HepG2 (cell line): ENCODE data around the gene MSI2. TPM values are rescaled to one million over a fixed set of nuclear protein-coding genes. Genes with fewer than 3 reads are reported as not detected.

Experiments used
- ATAC-seq: fragments of 200-7000 bp; cut with Tn5 transposase; 3 replicates; pipeline ENCODE4 v1.9.1; 2020; ENCODE audit warnings: mild to moderate bottlenecking, moderate library complexity
- BruUV-seq: library from RNA; stranded (reverse); fragments of 400-500 nt; replicated peaks from 2 replicates; lab custom pipeline; 2021; lab: Mats Ljungman, UMichigan
- CTCF ChIA-PET: fragments of 300-600 bp; formaldehyde crosslinking; extraction: SDS; loops from one replicate; lab custom pipeline; 2021; ENCODE audit warnings: low total read pairs, inconsistent platforms, low intra/inter-chr PET ratio; lab: Yijun Ruan, JAX
- POLR2A ChIA-PET: fragments of 350-600 bp; sonication (Branson Sonifier 250); formaldehyde crosslinking; loops from one replicate; lab custom pipeline; 2020; ENCODE audit warnings: antibody characterized with exemption, inconsistent platforms; lab: Yijun Ruan, JAX
- DNase-seq: peaks from one replicate; pipeline ENCODE4 v3.0.0-alpha.2; 2015; ENCODE audit warnings: low spot score
- FAIRE-seq: peaks from 3 replicates; lab custom pipeline; 2011; peaks lifted over from hg19 to GRCh38; lab: Jason Lieb, UNC
- H2AFZ ChIP-seq: one replicate; pipeline ENCODE4 v1.6.1; 2011; ENCODE audit warnings: low read length, inconsistent platforms
- H3K27ac ChIP-seq: fragments of 300-600 bp; 3 replicates; pipeline ENCODE4 v1.8.0; 2011; ENCODE audit warnings: mixed run types, mild to moderate bottlenecking, mixed read lengths, low read length, inconsistent platforms; ENCODE audit not compliant: insufficient read depth; ENCODE audit errors: extremely low read length
- H3K27me3 ChIP-seq, 2 experiments: fragments of 200-600 bp in 1 of 2; 2 replicates in 1 of 2; 3 replicates in 1 of 2; pipeline versions ENCODE4 v1.6.0 to v1.8.0; 2011; ENCODE audit warnings: low read length in 2 of 2, mild to moderate bottlenecking in 2 of 2, moderate library complexity in 2 of 2, inconsistent platforms in 1 of 2; ENCODE audit not compliant: insufficient read depth in 2 of 2, control insufficient read depth in 1 of 2
- H3K36me3 ChIP-seq, 2 experiments: fragments of 200-600 bp in 1 of 2; replicated peaks in 1 of 2; 2 replicates in 1 of 2; 3 replicates in 1 of 2; pipeline versions ENCODE4 v1.5.1 to v1.8.0; 2011; ENCODE audit warnings: low read length in 2 of 2, inconsistent platforms in 1 of 2; ENCODE audit not compliant: insufficient read depth in 2 of 2, control insufficient read depth in 1 of 2
- H3K4me1 ChIP-seq: 2 replicates; pipeline ENCODE4 v1.5.1; 2012; ENCODE audit warnings: low read length, inconsistent platforms; ENCODE audit not compliant: insufficient read depth
- H3K4me2 ChIP-seq: 2 replicates; pipeline ENCODE4 v1.6.0; 2011; ENCODE audit warnings: low read depth, low read length, inconsistent platforms
- H3K4me3 ChIP-seq, 3 experiments: fragments of 200-600 bp in 1 of 3; sonication (generic), shearing (Covaris generic) in 1 of 3; replicated peaks in 1 of 3; 2 replicates each; pipeline ENCODE4 v1.5.1; 2011 to 2016; ENCODE audit warnings: low read length in 3 of 3, inconsistent platforms in 2 of 3, low read depth in 2 of 3, mild to moderate bottlenecking in 2 of 3, control low read depth in 1 of 3, mixed read lengths in 1 of 3; ENCODE audit not compliant: insufficient read depth in 1 of 3
- H3K79me2 ChIP-seq: one replicate; pipeline ENCODE4 v1.6.1; 2011; ENCODE audit warnings: low read length, inconsistent platforms; ENCODE audit not compliant: insufficient read depth
- H3K9ac ChIP-seq: 2 replicates; pipeline ENCODE4 v1.6.0; 2011; ENCODE audit warnings: mild to moderate bottlenecking, low read depth, low read length, inconsistent platforms; ENCODE audit not compliant: insufficient read depth
- H3K9me3 ChIP-seq: 2 replicates; pipeline ENCODE4 v1.5.1; 2012; ENCODE audit warnings: mild to moderate bottlenecking, low read length
- H4K20me1 ChIP-seq: 2 replicates; pipeline ENCODE4 v1.6.0; 2011; ENCODE audit warnings: inconsistent platforms, mild to moderate bottlenecking, low read length, moderate library complexity; ENCODE audit not compliant: insufficient read depth
- RCOR2 ChIP-seq: IDR thresholded peaks from 2 replicates; pipeline ENCODE4 v1.6.1; 2016; ENCODE audit warnings: missing biosample characterization, missing genetic modification reagents
- SOX5 ChIP-seq: IDR thresholded peaks from 2 replicates; pipeline ENCODE4 v1.6.1; 2016; ENCODE audit warnings: borderline replicate concordance
- ZNF30 ChIP-seq: sonication (generic); formaldehyde crosslinking; IDR thresholded peaks from 2 replicates; pipeline ENCODE4 v1.5.0; 2020; ENCODE audit warnings: mild to moderate bottlenecking, missing genetic modification reagents
- ZNF317 ChIP-seq: sonication (generic); formaldehyde crosslinking; IDR thresholded peaks from 2 replicates; pipeline ENCODE4 v1.5.0; 2020; ENCODE audit warnings: mild to moderate bottlenecking, missing genetic modification reagents
- WGBS: methylation state at CpG from one replicate; pipeline ENCODE4 v1.1.6; 2017; ENCODE audit warnings: low lambda C conversion rate; 5-methylcytosine and 5-hydroxymethylcytosine counted together
- in situ Hi-C: cut with HindIII; loops from 2 replicates; pipeline ENCODE4 v1.10.0; 2017; ENCODE audit warnings: low pct_unique_long_range_greater_than_20kb; ENCODE audit not compliant: extremely low pct_ligation_motif_present
- intact Hi-C: fragments of 100-400 bp; cut with micrococcal nuclease; formaldehyde crosslinking; loops from one replicate; pipeline ENCODE4 v1.10.0; 2022; ENCODE audit not compliant: unreplicated experiment
- polyA plus RNA-seq, 8 experiments: library from polyadenylated mRNA; depleted of rRNA in 3 of 8; stranded (reverse) in 7 of 8; unstranded in 1 of 8; fragments of >200 nt; fragmentation: Illumina TruSeq in 4 of 8; extraction: Trizol in 4 of 8; gene quantifications; 2 replicates each; pipeline versions ENCODE4 v1.2.1 to v1.2.3, GENCODE V29; 2011 to 2016; ENCODE audit warnings: low read depth in 4 of 8, missing spikeins in 1 of 8, mixed read lengths in 1 of 8; ENCODE audit not compliant: insufficient read depth in 1 of 8
- total RNA-seq, 5 experiments: library from RNA; depleted of rRNA; stranded (reverse); fragments of >200 nt; fragmentation: Illumina TruSeq; extraction: Trizol; gene quantifications; 2 replicates each; pipeline ENCODE4 v1.2.3, GENCODE V29; 2016; ENCODE audit warnings: low read depth in 1 of 5
- TF ChIP-seq, protein P1 (sequence below): sonication (generic); formaldehyde crosslinking; IDR thresholded peaks from 2 replicates; pipeline ENCODE4 v1.4.0; 2020; ENCODE audit warnings: missing genetic modification reagents
- TF ChIP-seq, protein P2 (sequence below): sonication (generic); formaldehyde crosslinking; IDR thresholded peaks from 2 replicates; pipeline ENCODE4 v1.8.1; 2023; ENCODE audit warnings: mild to moderate bottlenecking, missing genetic modification reagents

The MSI2 gene
- total and polyA plus RNA-seq, 2 of the 13 experiments (the other 11 are each of a cell fraction or from before 2014, with no cell fraction given), result 77.5 to 78.4 TPM

DNA sequence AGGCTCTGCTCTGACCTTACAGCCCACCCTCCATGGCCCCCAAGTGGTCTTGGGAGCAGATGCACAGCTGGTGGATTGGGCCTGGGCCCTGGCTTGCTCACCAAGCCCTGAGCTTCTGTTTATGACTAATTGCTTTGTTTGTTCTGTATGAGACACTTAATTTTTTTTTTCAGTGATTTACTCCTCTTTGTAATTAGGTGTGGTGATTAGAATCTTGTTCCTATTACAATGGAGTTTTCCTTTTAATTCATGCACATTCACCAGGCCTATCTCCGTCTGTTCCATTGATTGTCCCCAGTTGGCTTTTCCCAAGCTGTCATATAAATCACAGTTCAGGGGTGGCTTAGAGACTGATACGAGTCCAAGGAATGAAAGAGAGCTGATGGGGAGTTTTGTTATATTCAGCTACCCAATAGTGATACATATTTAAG lies 246.5 kb downstream of the MSI2 start:
- no peak overlapping the region for H3K4me3 ChIP-seq
- peaks cover 18% of the 10 kb centered on the region for H3K4me1 ChIP-seq
- no peak for ATAC-seq
- TF ChIP-seq ZNF30 (CRISPR knock-in tag) (no peak), SOX5 (no peak), RCOR2 (CRISPR knock-in tag) (no peak), ZNF317 (CRISPR knock-in tag) (no peak)
- TF ChIP-seq, protein P1, sequence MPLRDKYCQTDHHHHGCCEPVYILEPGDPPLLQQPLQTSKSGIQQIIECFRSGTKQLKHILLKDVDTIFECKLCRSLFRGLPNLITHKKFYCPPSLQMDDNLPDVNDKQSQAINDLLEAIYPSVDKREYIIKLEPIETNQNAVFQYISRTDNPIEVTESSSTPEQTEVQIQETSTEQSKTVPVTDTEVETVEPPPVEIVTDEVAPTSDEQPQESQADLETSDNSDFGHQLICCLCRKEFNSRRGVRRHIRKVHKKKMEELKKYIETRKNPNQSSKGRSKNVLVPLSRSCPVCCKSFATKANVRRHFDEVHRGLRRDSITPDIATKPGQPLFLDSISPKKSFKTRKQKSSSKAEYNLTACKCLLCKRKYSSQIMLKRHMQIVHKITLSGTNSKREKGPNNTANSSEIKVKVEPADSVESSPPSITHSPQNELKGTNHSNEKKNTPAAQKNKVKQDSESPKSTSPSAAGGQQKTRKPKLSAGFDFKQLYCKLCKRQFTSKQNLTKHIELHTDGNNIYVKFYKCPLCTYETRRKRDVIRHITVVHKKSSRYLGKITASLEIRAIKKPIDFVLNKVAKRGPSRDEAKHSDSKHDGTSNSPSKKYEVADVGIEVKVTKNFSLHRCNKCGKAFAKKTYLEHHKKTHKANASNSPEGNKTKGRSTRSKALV (CRISPR knock-in tag), result no peak
- TF ChIP-seq, protein P2, sequence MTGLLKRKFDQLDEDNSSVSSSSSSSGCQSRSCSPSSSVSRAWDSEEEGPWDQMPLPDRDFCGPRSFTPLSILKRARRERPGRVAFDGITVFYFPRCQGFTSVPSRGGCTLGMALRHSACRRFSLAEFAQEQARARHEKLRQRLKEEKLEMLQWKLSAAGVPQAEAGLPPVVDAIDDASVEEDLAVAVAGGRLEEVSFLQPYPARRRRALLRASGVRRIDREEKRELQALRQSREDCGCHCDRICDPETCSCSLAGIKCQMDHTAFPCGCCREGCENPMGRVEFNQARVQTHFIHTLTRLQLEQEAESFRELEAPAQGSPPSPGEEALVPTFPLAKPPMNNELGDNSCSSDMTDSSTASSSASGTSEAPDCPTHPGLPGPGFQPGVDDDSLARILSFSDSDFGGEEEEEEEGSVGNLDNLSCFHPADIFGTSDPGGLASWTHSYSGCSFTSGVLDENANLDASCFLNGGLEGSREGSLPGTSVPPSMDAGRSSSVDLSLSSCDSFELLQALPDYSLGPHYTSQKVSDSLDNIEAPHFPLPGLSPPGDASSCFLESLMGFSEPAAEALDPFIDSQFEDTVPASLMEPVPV (CRISPR knock-in tag), result no peak
- TF ChIP-seq, all 625 proteins: peak for 0
- Histone ChIP-seq H3K27me3 (no peaks in the 10 kb centered on the region), H3K4me2 (no peak overlapping the region), H3K27ac (no peak overlapping the region), H3K9ac (no peak overlapping the region), H2AFZ (no peak overlapping the region), H3K36me3 (peaks cover 0 to 5% of the 10 kb centered on the region in 2 experiments; a peak in 3 of 5 replicates), H3K9me3 (no peaks in the 10 kb centered on the region), H3K79me2 (peaks cover 13% of the 10 kb centered on the region), H4K20me1 (0 out of 2 replicates have a peak, but pooled peaks cover 4% of the 10 kb centered on the region)
- intact Hi-C loops (no loop called here), in situ Hi-C loops (no loop called here)
- WGBS, result 94% methylated on average over 2 of the region's 2 CpGs
- POLR2A ChIA-PET, result interaction anchor here (1.6 kb wide), 1 partner anchor 13 kb away, joined by 5 read pairs; no protein-coding TSS in a partner anchor
- CTCF ChIA-PET, result no interaction called here
- DNase-seq (no peak), FAIRE-seq (no peak)
- BruUV-seq, result no TSS peak
